Endothelial cell of umbilical vein (primary cell): Measurements from ENCODE around the gene ABCC1. TPM values are rescaled to one million over a fixed set of nuclear protein-coding genes. Genes with fewer than 3 reads are reported as not detected.

Experiments
- BruUV-seq: library from RNA; stranded (reverse); fragments of 400-500 nt; replicated peaks from 2 replicates; lab custom pipeline; 2021; lab: Mats Ljungman, UMichigan
- CTCF ChIA-PET: fragments of 300-600, 350-600 bp; sonication (Branson Sonifier 250); formaldehyde crosslinking; loops from one replicate; lab custom pipeline; 2021; ENCODE audit warnings: antibody characterized with exemption, inconsistent platforms; lab: Charles Lee
- POLR2A ChIA-PET: fragments of 300-600, 350-600 bp; sonication (Branson Sonifier 250); formaldehyde crosslinking; loops from one replicate; lab custom pipeline; 2021; ENCODE audit warnings: antibody characterized with exemption, inconsistent platforms; lab: Charles Lee
- DNase-seq: peaks from one replicate; pipeline ENCODE4 v3.0.0-alpha.2; 2011; ENCODE audit warnings: low read depth, low spot score
- FAIRE-seq: peaks from 2 replicates; lab custom pipeline; 2011; peaks lifted over from hg19 to GRCh38; lab: Jason Lieb, UNC
- H2AFZ ChIP-seq: 2 replicates; pipeline ENCODE4 v1.6.0; 2012; ENCODE audit warnings: low read depth, low read length, control low read depth, inconsistent platforms
- H3K27ac ChIP-seq: 2 replicates; pipeline ENCODE4 v1.5.1; 2011; ENCODE audit warnings: low read depth, mild to moderate bottlenecking, control low read depth, low read length, moderate library complexity; ENCODE audit not compliant: insufficient read depth
- H3K27me3 ChIP-seq, 2 experiments: 2 replicates each; pipeline versions ENCODE4 v1.6.0 to v1.6.1; 2011; ENCODE audit warnings: low read length in 2 of 2, mixed read lengths in 1 of 2; ENCODE audit not compliant: control insufficient read depth in 2 of 2, insufficient read depth in 2 of 2
- H3K36me3 ChIP-seq, 2 experiments: 2 replicates in 1 of 2; 3 replicates in 1 of 2; pipeline ENCODE4 v1.5.1; 2011; ENCODE audit warnings: low read length in 2 of 2, mild to moderate bottlenecking in 1 of 2, moderate library complexity in 1 of 2; ENCODE audit not compliant: control insufficient read depth in 2 of 2, insufficient read depth in 2 of 2; ENCODE audit errors: extremely low read depth in 1 of 2
- H3K4me1 ChIP-seq: 3 replicates; pipeline ENCODE4 v1.5.1; 2011; ENCODE audit warnings: mild to moderate bottlenecking, low read length; ENCODE audit not compliant: control insufficient read depth, insufficient read depth; ENCODE audit errors: extremely low read depth
- H3K4me2 ChIP-seq: 2 replicates; pipeline ENCODE4 v1.6.1; 2011; ENCODE audit warnings: low read length, control low read depth, mixed read lengths; ENCODE audit not compliant: insufficient read depth
- H3K4me3 ChIP-seq, 3 experiments: fragments of 200-600 bp in 1 of 3; sonication (generic), shearing (Covaris generic) in 1 of 3; replicated peaks in 1 of 3; 2 replicates each; pipeline ENCODE4 v1.5.1; 2011 to 2016; ENCODE audit warnings: control low read depth in 3 of 3, low read length in 3 of 3, mild to moderate bottlenecking in 2 of 3, inconsistent platforms in 1 of 3, low read depth in 1 of 3, moderate library complexity in 1 of 3; ENCODE audit not compliant: insufficient read depth in 1 of 3
- H3K79me2 ChIP-seq: 2 replicates; pipeline ENCODE4 v1.6.0; 2012; ENCODE audit warnings: low read length, inconsistent platforms; ENCODE audit not compliant: control insufficient read depth, insufficient read depth
- H3K9ac ChIP-seq: replicated peaks from 2 replicates; pipeline ENCODE3; 2011; ENCODE audit warnings: low read length, control low read depth; ENCODE audit not compliant: insufficient read depth; ENCODE audit errors: extremely low read depth
- H3K9me1 ChIP-seq: replicated peaks from 3 replicates; pipeline ENCODE4 v1.6.0; 2011; ENCODE audit warnings: mild to moderate bottlenecking, low read length; ENCODE audit not compliant: control insufficient read depth, insufficient read depth; ENCODE audit errors: extremely low read depth
- H3K9me3 ChIP-seq: replicated peaks from 2 replicates; pipeline ENCODE4 v1.5.1; 2012; ENCODE audit warnings: low read length, inconsistent platforms; ENCODE audit not compliant: control insufficient read depth, insufficient read depth
- H4K20me1 ChIP-seq: replicated peaks from 2 replicates; pipeline ENCODE3; 2011; ENCODE audit warnings: mild to moderate bottlenecking, low read length; ENCODE audit not compliant: control insufficient read depth, insufficient read depth; ENCODE audit errors: extremely low read depth
- CTCF ChIP-seq, 2 donors: IDR thresholded peaks; 1 replicate in 1 of 2; 2 replicates in 1 of 2; pipeline ENCODE4 v1.5.1; 2011; ENCODE audit warnings: low read length in 2 of 2, mild to moderate bottlenecking in 2 of 2, moderate library complexity in 2 of 2, control low read depth in 1 of 2, inconsistent platforms in 1 of 2, low read depth in 1 of 2; ENCODE audit not compliant: insufficient read depth in 1 of 2; ENCODE audit errors: extremely low read depth in 1 of 2
- EZH2 ChIP-seq: IDR thresholded peaks from 2 replicates; pipeline ENCODE4 v1.6.1; 2012; ENCODE audit warnings: borderline replicate concordance, low read depth, mild to moderate bottlenecking, moderate library complexity, low read length, inconsistent platforms; ENCODE audit not compliant: severe bottlenecking
- FOS ChIP-seq: IDR thresholded peaks from 2 replicates; pipeline ENCODE4 v1.6.1; 2011; ENCODE audit warnings: mild to moderate bottlenecking, low read length, moderate library complexity, borderline replicate concordance; ENCODE audit not compliant: insufficient read depth
- GATA2 ChIP-seq: IDR thresholded peaks from 2 replicates; pipeline ENCODE4 v1.7.0; 2011; ENCODE audit warnings: low read depth, mild to moderate bottlenecking, moderate library complexity, mixed read lengths, low read length; ENCODE audit not compliant: insufficient read length, insufficient read depth
- JUN ChIP-seq: IDR thresholded peaks from 2 replicates; pipeline ENCODE4 v1.6.1; 2011; ENCODE audit warnings: borderline replicate concordance, low read depth; ENCODE audit not compliant: insufficient read length, insufficient read depth
- MAX ChIP-seq: IDR thresholded peaks from 2 replicates; pipeline ENCODE4 v1.6.1; 2011; ENCODE audit not compliant: insufficient read depth, insufficient read length
- MYC ChIP-seq: IDR thresholded peaks from one replicate; pipeline ENCODE4 v1.6.1; 2011; ENCODE audit warnings: mild to moderate bottlenecking, low read depth, low read length
- POLR2A ChIP-seq: IDR thresholded peaks from 2 replicates; pipeline ENCODE4 v1.6.1; 2012; ENCODE audit warnings: low read depth, mild to moderate bottlenecking, control low read depth, low read length
- POLR2AphosphoS5 ChIP-seq: IDR thresholded peaks from 2 replicates; pipeline ENCODE4 v1.6.1; 2012; ENCODE audit warnings: low read depth, mild to moderate bottlenecking, control low read depth, low read length, moderate library complexity; ENCODE audit not compliant: insufficient read depth
- dilution Hi-C: fragments of 300-500 bp; cut with MboI; formaldehyde crosslinking; loops from one replicate; pipeline ENCODE4 v1.15.0; 2019; ENCODE audit warnings: low sequenced_read_pairs; ENCODE audit not compliant: extremely low pct_ligation_motif_present
- intact Hi-C: fragments of 100-400 bp; cut with micrococcal nuclease; formaldehyde crosslinking; loops from one replicate; pipeline ENCODE4 v1.10.0; 2022
- polyA plus RNA-seq, 4 experiments: library from polyadenylated mRNA; depleted of rRNA in 3 of 4; stranded (reverse) in 3 of 4; unstranded in 1 of 4; fragments of >200 nt; gene quantifications; 2 replicates each; pipeline versions ENCODE4 v1.2.1 to v1.2.3, GENCODE V29; 2011 to 2012; ENCODE audit warnings: missing spikeins in 1 of 4
- total RNA-seq: library from RNA; stranded (reverse); gene quantifications from 2 replicates; pipeline ENCODE4 v1.2.3, GENCODE V29; 2021

ABCC1 gene
- total and polyA plus RNA-seq, 2 donors (not counting 3 experiments of a cell fraction or from before 2014, with no cell fraction given), result 46.1 to 89.2 TPM

- intact Hi-C loops, result no loop called here
- DNase-seq, result no peak
- Histone ChIP-seq H3K4me2 (no peak overlapping the region), H3K4me1 (peaks cover under 1% of the 10 kb centered on the region), H2AFZ (no peak overlapping the region), H3K9ac (no peak overlapping the region), H3K9me1 (no peaks in the 10 kb centered on the region), H3K79me2 (peaks cover 99% of the 10 kb centered on the region), H3K36me3 (peaks cover 0 to 3% of the 10 kb centered on the region in 2 experiments), H3K4me3 (no peak overlapping the region), H4K20me1 (no peaks in the 10 kb centered on the region), H3K9me3 (no peaks in the 10 kb centered on the region), H3K27ac (no peak overlapping the region), H3K27me3 (no peaks in the 10 kb centered on the region)
- ChIA-PET POLR2A (no interaction called here), CTCF (interaction anchor here (0.6 to 1.5 kb wide), 2 partner anchors 8 to 12 kb away, joined by 3 read pairs; no protein-coding TSS in a partner anchor)
- BruUV-seq, result no TSS peak
- no peak for TF ChIP-seq GATA2
- no peak for TF ChIP-seq FOS
- no peak for TF ChIP-seq MAX
- TF ChIP-seq EZH2, result no peak
- TF ChIP-seq MYC, result no peak
- TF ChIP-seq POLR2A, result no peak
- dilution Hi-C loops, result no loop called here
- FAIRE-seq, result no peak
Measured at GRCh38 chr16:15972046-15972868, 22.8 kb downstream of the ABCC1 start.

GRCh38 chr16:15973421-15973820 lies 24.0 kb downstream of the ABCC1 start:
- Histone ChIP-seq H3K4me2 (no peak overlapping the region), H3K4me1 (no peaks in the 10 kb centered on the region), H3K4me3 (no peak overlapping the region), H3K27ac (no peak overlapping the region), H2AFZ (no peak overlapping the region), H3K79me2 (peaks cover 100% of the 10 kb centered on the region), H3K9me1 (no peaks in the 10 kb centered on the region), H3K9ac (no peak overlapping the region), H4K20me1 (peaks cover 2% of the 10 kb centered on the region), H3K36me3 (peaks cover 0 to 7% of the 10 kb centered on the region in 2 experiments), H3K9me3 (no peaks in the 10 kb centered on the region), H3K27me3 (no peaks in the 10 kb centered on the region)
- CTCF ChIA-PET, result interaction anchor here (1.5 kb wide), 1 partner anchor 9 kb away, joined by 3 read pairs; no protein-coding TSS in a partner anchor
- DNase-seq, result no peak
- FAIRE-seq, result no peak
- dilution Hi-C loops, result no loop called here
- intact Hi-C loops, result no loop called here
- POLR2A ChIA-PET, result no interaction called here
- TF ChIP-seq FOS, result no peak
- TF ChIP-seq GATA2, result no peak
- TF ChIP-seq MAX, result no peak
- no peak for TF ChIP-seq EZH2
- no peak for TF ChIP-seq JUN
- TF ChIP-seq POLR2A, result no peak
- TF ChIP-seq MYC, result no peak
- TF ChIP-seq CTCF (IDR thresholded peaks at IDR 0.05; ENCODE audit: extremely low read depth in 1 of 2, insufficient read depth in 1 of 2, low read depth in 1 of 2, low read length in 2 of 2), result no peak
- no peak for TF ChIP-seq POLR2AphosphoS5
- BruUV-seq, result no TSS peak
